ENCODE data around the gene VSTM1.

DNA sequence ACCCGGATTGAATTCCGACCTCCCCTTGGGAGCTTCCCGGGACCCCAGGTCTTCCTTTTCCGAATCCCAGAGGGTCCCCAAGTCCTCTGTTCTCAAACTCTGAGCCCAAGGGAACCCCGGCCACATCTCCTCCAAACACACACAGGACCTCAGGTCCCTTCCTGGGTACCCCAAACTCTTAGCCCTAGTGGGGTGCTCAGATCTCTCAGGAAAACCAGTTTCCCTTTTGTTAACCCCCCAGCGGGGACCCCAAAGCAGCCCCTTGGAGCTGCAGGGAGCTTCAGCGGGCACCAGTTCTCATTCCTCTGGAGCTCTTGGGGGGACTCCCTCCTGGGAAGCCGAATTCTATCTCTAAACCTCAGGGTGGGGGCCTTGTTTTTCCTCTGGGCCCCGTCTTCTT, 71.5 kb downstream of the VSTM1 start:
- TF ChIP-seq, protein P1, sequence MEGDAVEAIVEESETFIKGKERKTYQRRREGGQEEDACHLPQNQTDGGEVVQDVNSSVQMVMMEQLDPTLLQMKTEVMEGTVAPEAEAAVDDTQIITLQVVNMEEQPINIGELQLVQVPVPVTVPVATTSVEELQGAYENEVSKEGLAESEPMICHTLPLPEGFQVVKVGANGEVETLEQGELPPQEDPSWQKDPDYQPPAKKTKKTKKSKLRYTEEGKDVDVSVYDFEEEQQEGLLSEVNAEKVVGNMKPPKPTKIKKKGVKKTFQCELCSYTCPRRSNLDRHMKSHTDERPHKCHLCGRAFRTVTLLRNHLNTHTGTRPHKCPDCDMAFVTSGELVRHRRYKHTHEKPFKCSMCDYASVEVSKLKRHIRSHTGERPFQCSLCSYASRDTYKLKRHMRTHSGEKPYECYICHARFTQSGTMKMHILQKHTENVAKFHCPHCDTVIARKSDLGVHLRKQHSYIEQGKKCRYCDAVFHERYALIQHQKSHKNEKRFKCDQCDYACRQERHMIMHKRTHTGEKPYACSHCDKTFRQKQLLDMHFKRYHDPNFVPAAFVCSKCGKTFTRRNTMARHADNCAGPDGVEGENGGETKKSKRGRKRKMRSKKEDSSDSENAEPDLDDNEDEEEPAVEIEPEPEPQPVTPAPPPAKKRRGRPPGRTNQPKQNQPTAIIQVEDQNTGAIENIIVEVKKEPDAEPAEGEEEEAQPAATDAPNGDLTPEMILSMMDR (IDR thresholded peaks at IDR 0.05) = no peak
- no peak for TF ChIP-seq POLR2A (IDR thresholded peaks at IDR 0.05)

Measured in gastroesophageal sphincter (tissue), 3 donors.